Subcutaneous abdominal adipose tissue (tissue), 5 donors: ENCODE data around the gene C10orf90.

Source experiments
- H3K27ac ChIP-seq: one replicate; pipeline ENCODE4 v1.7.0; 2013; ENCODE audit warnings: low read depth, mild to moderate bottlenecking, inconsistent platforms, low read length, moderate library complexity
- H3K27me3 ChIP-seq, 5 donors: one replicate each; pipeline ENCODE4 v1.7.0; 2013; ENCODE audit warnings: low read length in 5 of 5, inconsistent platforms in 1 of 5; ENCODE audit not compliant: control insufficient read depth in 5 of 5, insufficient read depth in 4 of 5
- H3K36me3 ChIP-seq, 5 donors: one replicate each; pipeline ENCODE4 v1.7.0; 2013; ENCODE audit warnings: low read length in 5 of 5; ENCODE audit not compliant: control insufficient read depth in 5 of 5, insufficient read depth in 5 of 5
- H3K4me1 ChIP-seq, 5 donors: one replicate each; pipeline ENCODE4 v1.7.0; 2013; ENCODE audit warnings: low read length in 5 of 5, mild to moderate bottlenecking in 3 of 5, moderate library complexity in 1 of 5; ENCODE audit not compliant: control insufficient read depth in 5 of 5, insufficient read depth in 5 of 5
- H3K4me3 ChIP-seq, 5 donors: one replicate each; pipeline ENCODE4 v1.7.0; 2013; ENCODE audit warnings: low read length in 5 of 5, low read depth in 1 of 5
- H3K9ac ChIP-seq, 5 donors: one replicate each; pipeline ENCODE4 v1.7.0; 2013; ENCODE audit warnings: low read length in 5 of 5, mild to moderate bottlenecking in 4 of 5, moderate library complexity in 3 of 5
- H3K9me3 ChIP-seq, 5 donors: one replicate each; pipeline ENCODE4 v1.7.0; 2013; ENCODE audit warnings: low read length in 5 of 5; ENCODE audit not compliant: control insufficient read depth in 5 of 5
- donor health status: healthy.
- donor health status: healthy.
- donor health status: healthy.
- donor health status: healthy.
- donor health status: healthy.

C10orf90 gene

GRCh38 chr10:126519185-126519584 is 151.3 kb downstream of the C10orf90 start:
- no peak overlapping the region for H3K27ac ChIP-seq
- peaks cover 0 to 3% (median 0%) of the 10 kb centered on the region in 5 donors for H3K9me3 ChIP-seq
- H3K4me3 ChIP-seq: no peak overlapping the region
- H3K9ac ChIP-seq: no peak overlapping the region
- peaks cover 0 to 4% (median 0%) of the 10 kb centered on the region in 5 donors for H3K27me3 ChIP-seq
- no peaks in the 10 kb centered on the region for H3K4me1 ChIP-seq
- no peaks in the 10 kb centered on the region for H3K36me3 ChIP-seq

- H3K9ac ChIP-seq: no peak overlapping the region
- H3K36me3 ChIP-seq: no peaks in the 10 kb centered on the region
- H3K27ac ChIP-seq: no peak overlapping the region
- H3K4me1 ChIP-seq: no peaks in the 10 kb centered on the region
- peaks cover 0 to 3% (median 0%) of the 10 kb centered on the region in 5 donors for H3K27me3 ChIP-seq
- peaks cover 0 to 3% (median 0%) of the 10 kb centered on the region in 5 donors for H3K9me3 ChIP-seq
- no peak overlapping the region for H3K4me3 ChIP-seq
Measured at GRCh38 chr10:126518218-126519080, 152.0 kb downstream of the C10orf90 start.

- Histone ChIP-seq H3K36me3 (no peaks in the 10 kb centered on the region), H3K4me3 (no peak overlapping the region), H3K4me1 (peaks cover 0 to 6% (median 0%) of the 10 kb centered on the region in 5 donors), H3K9ac (no peak overlapping the region), H3K9me3 (peaks cover 0 to 3% (median 0%) of the 10 kb centered on the region in 5 donors), H3K27me3 (no peaks in the 10 kb centered on the region), H3K27ac (no peak overlapping the region)
Measured at GRCh38 chr10:126516515-126516914, 154.0 kb downstream of the C10orf90 start.

- H3K27me3 ChIP-seq: no peaks in the 10 kb centered on the region
- H3K4me3 ChIP-seq: no peak overlapping the region
- H3K27ac ChIP-seq: no peak overlapping the region
- H3K4me1 ChIP-seq: peaks cover 0 to 6% (median 0%) of the 10 kb centered on the region in 5 donors
- H3K9ac ChIP-seq: no peak overlapping the region
- H3K9me3 ChIP-seq: peaks cover 0 to 3% (median 0%) of the 10 kb centered on the region in 5 donors
- H3K36me3 ChIP-seq: no peaks in the 10 kb centered on the region
Measured at GRCh38 chr10:126511917-126512479, 158.5 kb downstream of the C10orf90 start.

GRCh38 chr10:126509182-126509581 is 161.3 kb downstream of the C10orf90 start:
- no peaks in the 10 kb centered on the region for H3K9me3 ChIP-seq
- H3K36me3 ChIP-seq: no peaks in the 10 kb centered on the region
- H3K27me3 ChIP-seq: peaks cover 0 to 2% (median 0%) of the 10 kb centered on the region in 5 donors
- H3K4me3 ChIP-seq: no peak overlapping the region
- no peak overlapping the region for H3K27ac ChIP-seq
- H3K4me1 ChIP-seq: peaks cover 0 to 6% (median 0%) of the 10 kb centered on the region in 5 donors
- no peak overlapping the region for H3K9ac ChIP-seq

- H3K4me1 ChIP-seq: peaks cover 0 to 8% (median 0%) of the 10 kb centered on the region in 5 donors
- H3K27ac ChIP-seq: no peak overlapping the region
- H3K9me3 ChIP-seq: no peaks in the 10 kb centered on the region
- H3K4me3 ChIP-seq: no peak overlapping the region
- no peaks in the 10 kb centered on the region for H3K36me3 ChIP-seq
- peaks cover 0 to 2% (median 0%) of the 10 kb centered on the region in 5 donors for H3K27me3 ChIP-seq
- H3K9ac ChIP-seq: no peak overlapping the region
Measured at GRCh38 chr10:126508535-126509040, 161.9 kb downstream of the C10orf90 start.

- Histone ChIP-seq H3K9ac (no peak overlapping the region), H3K4me1 (peaks cover 0 to 5% (median 0%) of the 10 kb centered on the region in 5 donors), H3K27ac (no peak overlapping the region), H3K36me3 (no peaks in the 10 kb centered on the region), H3K9me3 (no peaks in the 10 kb centered on the region), H3K27me3 (peaks cover 0 to 2% (median 0%) of the 10 kb centered on the region in 5 donors), H3K4me3 (no peak overlapping the region)
Measured at GRCh38 chr10:126504761-126505112, 165.8 kb downstream of the C10orf90 start.

GRCh38 chr10:126504063-126504760 is 166.3 kb downstream of the C10orf90 start:
- Histone ChIP-seq H3K27ac (no peak overlapping the region), H3K4me1 (peaks cover 0 to 5% (median 0%) of the 10 kb centered on the region in 5 donors), H3K27me3 (peaks cover 0 to 2% (median 0%) of the 10 kb centered on the region in 5 donors), H3K9ac (no peak overlapping the region), H3K4me3 (no peak overlapping the region), H3K9me3 (no peaks in the 10 kb centered on the region), H3K36me3 (no peaks in the 10 kb centered on the region)

GRCh38 chr10:126503392-126504062 is 167.0 kb downstream of the C10orf90 start:
- no peak overlapping the region for H3K9ac ChIP-seq
- no peak overlapping the region for H3K27ac ChIP-seq
- no peak overlapping the region for H3K4me3 ChIP-seq
- no peaks in the 10 kb centered on the region for H3K9me3 ChIP-seq
- peaks cover 0 to 5% (median 0%) of the 10 kb centered on the region in 5 donors for H3K4me1 ChIP-seq
- no peaks in the 10 kb centered on the region for H3K36me3 ChIP-seq
- H3K27me3 ChIP-seq: peaks cover 0 to 2% (median 0%) of the 10 kb centered on the region in 5 donors
